DMS114 treated with DMSO at 0.1 percent for 48 hours (cell line): ENCODE data around the gene GLYAT.
"Not testable (repeated sequence)": the region's sequence is repeated elsewhere in the genome, so short reads cannot be mapped to it uniquely, and the experiment has no call there.

ENCODE experiments used
- DNase-seq: peaks from one replicate; lab custom pipeline; 2025; ENCODE audit not compliant: unreplicated experiment; lab: John Stamatoyannopoulos, UW

The GLYAT gene

GRCh38 chr11:58685973-58686722 is 45.6 kb downstream of the GLYAT start:
- no peak for DNase-seq

GRCh38 chr11:58682660-58683059 is 49.1 kb downstream of the GLYAT start:
- not testable (repeated sequence) for DNase-seq

GRCh38 chr11:58677536-58677935 is 54.2 kb downstream of the GLYAT start:
- DNase-seq, result not testable (repeated sequence)

- no peak for DNase-seq
Observed at GRCh38 chr11:58676563-58677135, 55.1 kb downstream of the GLYAT start.

GRCh38 chr11:58675334-58676155 is 56.2 kb downstream of the GLYAT start:
- DNase-seq, result peak; percentile 25

- no peak for DNase-seq
Observed at GRCh38 chr11:58674609-58675008, 57.1 kb downstream of the GLYAT start.

DNA sequence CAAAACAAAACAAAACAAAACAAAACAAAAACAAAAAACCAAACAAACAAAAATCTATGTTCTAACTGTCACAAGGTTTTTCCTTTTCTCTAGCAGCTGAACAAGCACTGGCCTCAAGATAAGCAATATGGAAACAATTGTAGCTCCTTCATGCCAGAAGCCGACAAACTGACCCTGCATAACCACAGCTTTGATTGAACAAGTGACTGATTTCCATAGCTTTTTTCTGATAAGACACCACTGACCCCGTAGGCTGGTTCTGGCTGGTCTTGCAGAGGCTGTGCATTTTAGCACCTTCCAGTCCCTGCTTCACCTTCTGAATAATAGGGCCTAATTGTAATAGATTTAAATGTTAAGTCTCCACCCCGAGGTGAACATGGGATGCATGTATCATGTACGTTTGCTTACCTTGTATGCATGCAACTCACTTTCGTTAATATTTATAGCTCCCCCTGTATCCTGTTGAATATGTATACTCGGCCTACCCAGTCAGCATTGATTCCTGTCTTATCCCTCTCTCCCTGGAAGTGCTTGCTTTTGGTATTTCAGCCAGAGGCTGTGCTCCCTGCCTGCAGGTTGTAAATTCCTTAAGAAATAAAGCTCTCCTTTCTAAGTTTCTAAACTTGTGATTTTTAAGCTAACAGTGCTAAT is 59.6 kb downstream of the GLYAT start:
- no peak for DNase-seq

DNA sequence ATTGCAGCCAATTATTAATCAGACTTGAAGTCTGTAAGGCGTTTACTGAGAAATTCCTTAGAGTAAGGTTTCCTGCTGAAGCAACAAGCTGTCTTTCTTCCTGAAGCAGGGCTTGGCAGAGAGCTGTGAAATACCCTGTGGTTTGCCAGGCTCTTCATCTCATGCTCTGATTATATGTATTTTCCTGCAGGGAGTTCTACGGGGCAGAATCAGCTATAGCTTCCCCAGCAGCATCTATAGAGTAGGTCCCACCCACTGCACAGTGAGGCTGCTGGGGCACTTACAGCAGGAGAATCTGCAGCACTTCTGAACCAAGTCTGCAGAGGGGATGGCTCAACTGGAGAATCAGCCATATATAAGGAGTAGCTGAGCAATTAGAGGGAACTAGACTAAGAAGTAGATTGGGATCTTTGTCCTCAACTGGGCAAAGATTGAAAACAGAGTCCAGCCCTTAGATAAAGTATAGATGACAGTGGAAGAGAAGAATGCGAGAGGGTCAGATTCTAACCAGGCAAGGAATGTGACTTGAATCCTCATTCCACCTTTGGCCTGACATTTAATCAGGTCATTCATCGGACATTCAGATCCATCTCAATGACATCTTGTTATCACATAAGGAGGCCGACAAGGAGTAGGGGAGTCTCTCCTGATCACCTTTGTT is 71.7 kb downstream of the GLYAT start:
- no peak for DNase-seq

DNA sequence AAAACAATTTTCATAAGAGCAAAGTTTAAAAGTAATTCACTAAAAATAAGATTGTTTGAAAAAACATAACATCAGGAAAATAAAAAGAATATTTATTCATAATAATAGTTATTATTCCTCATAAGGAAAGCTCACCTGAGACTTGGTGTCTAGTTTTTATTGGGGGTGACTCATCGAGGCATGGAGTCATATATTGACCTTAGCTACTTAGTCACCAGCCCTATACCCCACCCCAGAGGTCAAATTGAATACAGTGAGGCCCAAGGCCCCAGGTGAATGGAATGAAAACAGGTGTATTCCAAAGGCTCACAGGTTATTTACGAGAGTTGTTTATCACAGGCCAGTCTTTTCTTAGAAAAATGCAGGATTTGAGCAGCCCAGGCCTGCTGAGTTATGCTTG is 72.3 kb downstream of the GLYAT start:
- DNase-seq, result no peak
